IMR-90 (cell line): ENCODE data around the gene ISM1. TPM values are rescaled to one million over a fixed set of nuclear protein-coding genes. Genes with fewer than 3 reads are reported as not detected.
A peak's percentile ranks its signal among the peaks of the same experiment; 100 is the strongest.

Experiments used
- ATAC-seq: fragments of 200-7000 bp; cut with Tn5 transposase; 2 replicates; pipeline ENCODE4 v1.9.1; 2020; ENCODE audit warnings: low read depth, mild to moderate bottlenecking, moderate library complexity
- BruUV-seq: library from RNA; stranded (reverse); fragments of 400-500 nt; replicated peaks from 2 replicates; lab custom pipeline; 2021; lab: Mats Ljungman, UMichigan
- CTCF ChIA-PET: fragments of 300-600 bp; formaldehyde crosslinking; extraction: SDS; loops from one replicate; lab custom pipeline; 2021; ENCODE audit warnings: antibody characterized with exemption; lab: Yijun Ruan, JAX
- POLR2A ChIA-PET: fragments of 300-600 bp; sonication (Branson Sonifier 250); formaldehyde crosslinking; loops from one replicate; lab custom pipeline; 2022; ENCODE audit warnings: antibody characterized with exemption; ENCODE audit not compliant: unreplicated experiment; lab: Charles Lee
- DNase-seq: peaks from one replicate; pipeline ENCODE4 v3.0.0; 2013
- H2AFZ ChIP-seq: replicated peaks from 2 replicates; pipeline ENCODE3; 2013; ENCODE audit warnings: low read length, mild to moderate bottlenecking; ENCODE audit not compliant: poor library complexity
- H2AK5ac ChIP-seq: 2 replicates; pipeline ENCODE4 v1.6.1; 2013; ENCODE audit warnings: low read depth, low read length, inconsistent platforms
- H2AK9ac ChIP-seq: replicated peaks from 2 replicates; pipeline ENCODE3; 2013; ENCODE audit warnings: mild to moderate bottlenecking, low read depth, low read length, moderate library complexity; ENCODE audit not compliant: poor library complexity
- H2BK120ac ChIP-seq: 2 replicates; pipeline ENCODE4 v1.6.1; 2013; ENCODE audit warnings: low read depth, low read length, inconsistent platforms
- H2BK15ac ChIP-seq: 3 replicates; pipeline ENCODE4 v1.6.1; 2013; ENCODE audit warnings: low read depth, low read length, inconsistent platforms
- H2BK20ac ChIP-seq: 2 replicates; pipeline ENCODE4 v1.6.1; 2013; ENCODE audit warnings: low read depth, mild to moderate bottlenecking, inconsistent platforms, low read length, moderate library complexity
- H2BK5ac ChIP-seq: 2 replicates; pipeline ENCODE4 v1.6.1; 2013; ENCODE audit warnings: mild to moderate bottlenecking, low read depth, low read length, inconsistent platforms; ENCODE audit not compliant: poor library complexity, severe bottlenecking
- H3K14ac ChIP-seq: replicated peaks from 2 replicates; pipeline ENCODE4 v1.6.1; 2013; ENCODE audit warnings: low read depth, low read length, inconsistent platforms
- H3K18ac ChIP-seq: 2 replicates; pipeline ENCODE4 v1.6.1; 2013; ENCODE audit warnings: low read depth, low read length, control low read depth
- H3K23ac ChIP-seq: 2 replicates; pipeline ENCODE4 v1.6.1; 2013; ENCODE audit warnings: low read depth, low read length, inconsistent platforms
- H3K27ac ChIP-seq: 2 replicates; pipeline ENCODE4 v1.5.1; 2013; ENCODE audit warnings: mild to moderate bottlenecking, control low read depth, low read length; ENCODE audit not compliant: insufficient read depth
- H3K27me3 ChIP-seq: 2 replicates; pipeline ENCODE4 v1.6.1; 2013; ENCODE audit warnings: low read length; ENCODE audit not compliant: control insufficient read depth, insufficient read depth
- H3K36me3 ChIP-seq: 2 replicates; pipeline ENCODE4 v1.6.1; 2013; ENCODE audit warnings: low read length, mixed read lengths; ENCODE audit not compliant: control insufficient read depth, insufficient read depth
- H3K4ac ChIP-seq: 2 replicates; pipeline ENCODE4 v1.6.1; 2013; ENCODE audit warnings: low read depth, low read length, inconsistent platforms
- H3K4me1 ChIP-seq: 2 replicates; pipeline ENCODE4 v1.6.1; 2013; ENCODE audit warnings: low read length, mixed read lengths; ENCODE audit not compliant: control insufficient read depth, insufficient read depth
- H3K4me2 ChIP-seq: 2 replicates; pipeline ENCODE4 v1.6.1; 2013; ENCODE audit warnings: low read depth, mild to moderate bottlenecking, control low read depth, low read length, moderate library complexity
- H3K4me3 ChIP-seq: 2 replicates; pipeline ENCODE4 v1.5.1; 2013; ENCODE audit warnings: low read depth, mild to moderate bottlenecking, control low read depth, low read length, moderate library complexity; ENCODE audit not compliant: insufficient read depth
- H3K56ac ChIP-seq: 2 replicates; pipeline ENCODE4 v1.6.1; 2013; ENCODE audit warnings: low read length, inconsistent platforms; ENCODE audit not compliant: insufficient read depth; ENCODE audit errors: extremely low read depth
- H3K79me1 ChIP-seq, 2 experiments: 2 replicates each; pipeline ENCODE4 v1.6.1; 2013; ENCODE audit warnings: low read length in 2 of 2, inconsistent platforms in 1 of 2, low read depth in 1 of 2
- H3K9ac ChIP-seq: 2 replicates; pipeline ENCODE4 v1.6.1; 2013; ENCODE audit warnings: low read depth, low read length, control low read depth
- H3K9me1 ChIP-seq: 2 replicates; pipeline ENCODE4 v1.6.1; 2013; ENCODE audit warnings: low read length, inconsistent platforms; ENCODE audit not compliant: insufficient read depth
- H3K9me3 ChIP-seq: 2 replicates; pipeline ENCODE4 v1.6.1; 2013; ENCODE audit warnings: low read length; ENCODE audit not compliant: control insufficient read depth, insufficient read depth
- H4K20me1 ChIP-seq: 2 replicates; pipeline ENCODE4 v1.6.1; 2013; ENCODE audit warnings: low read length, inconsistent platforms; ENCODE audit not compliant: insufficient read depth
- H4K5ac ChIP-seq: 2 replicates; pipeline ENCODE4 v1.6.1; 2013; ENCODE audit warnings: mild to moderate bottlenecking, low read depth, low read length, control low read depth
- H4K8ac ChIP-seq, 2 experiments: 2 replicates each; pipeline ENCODE4 v1.6.1; 2013; ENCODE audit warnings: low read depth in 2 of 2, low read length in 2 of 2, control low read depth in 1 of 2, inconsistent platforms in 1 of 2
- H4K91ac ChIP-seq: 2 replicates; pipeline ENCODE4 v1.6.1; 2013; ENCODE audit warnings: low read depth, low read length, inconsistent platforms; ENCODE audit not compliant: insufficient read depth
- BHLHE40 ChIP-seq: fragments of 150-350 bp; IDR thresholded peaks from 2 replicates; pipeline ENCODE4 v1.6.1; 2016; ENCODE audit warnings: mild to moderate bottlenecking, low read depth, low read length
- CEBPB ChIP-seq: IDR thresholded peaks from 2 replicates; pipeline ENCODE4 v1.6.1; 2012; ENCODE audit warnings: low read depth, low read length, improper control_type of control experiment
- CHD1 ChIP-seq: IDR thresholded peaks from 2 replicates; pipeline ENCODE4 v1.6.1; 2012; ENCODE audit warnings: low read depth, low read length, improper control_type of control experiment
- ELK1 ChIP-seq: fragments of 150-350 bp; IDR thresholded peaks from 2 replicates; pipeline ENCODE4 v1.6.1; 2016; ENCODE audit warnings: low read depth, mild to moderate bottlenecking, low read length, moderate library complexity, borderline replicate concordance
- FOS ChIP-seq: fragments of 150-350 bp; IDR thresholded peaks from 2 replicates; pipeline ENCODE4 v1.6.1; 2016; ENCODE audit warnings: low read depth, low read length
- MAFK ChIP-seq: IDR thresholded peaks from 2 replicates; pipeline ENCODE4 v1.6.1; 2012; ENCODE audit warnings: low read depth, low read length, improper control_type of control experiment
- MAZ ChIP-seq: IDR thresholded peaks from 2 replicates; pipeline ENCODE4 v1.6.1; 2012; ENCODE audit warnings: low read depth, mild to moderate bottlenecking, low read length, improper control_type of control experiment, moderate library complexity, borderline replicate concordance
- MXI1 ChIP-seq: IDR thresholded peaks from 2 replicates; pipeline ENCODE4 v1.6.1; 2012; ENCODE audit warnings: low read depth, mild to moderate bottlenecking, low read length, moderate library complexity, borderline replicate concordance
- NFE2L2 ChIP-seq: fragments of 150-350 bp; IDR thresholded peaks from 2 replicates; pipeline ENCODE4 v1.6.1; 2016; ENCODE audit warnings: low read depth, mild to moderate bottlenecking, low read length
- POLR2A ChIP-seq: IDR thresholded peaks from 2 replicates; pipeline ENCODE4 v1.6.1; 2012; ENCODE audit warnings: mild to moderate bottlenecking, low read depth, low read length
- RAD21 ChIP-seq: IDR thresholded peaks from 2 replicates; pipeline ENCODE4 v1.6.1; 2012; ENCODE audit warnings: low read length, improper control_type of control experiment
- RCOR1 ChIP-seq: IDR thresholded peaks from 2 replicates; pipeline ENCODE4 v1.6.1; 2012; ENCODE audit warnings: mild to moderate bottlenecking, low read length, improper control_type of control experiment; ENCODE audit not compliant: insufficient replicate concordance
- RFX5 ChIP-seq: IDR thresholded peaks from 2 replicates; pipeline ENCODE4 v1.8.0; 2012; ENCODE audit warnings: low read depth, mild to moderate bottlenecking, low read length, moderate library complexity
- SMC3 ChIP-seq: fragments of 150-350 bp; IDR thresholded peaks from 2 replicates; pipeline ENCODE4 v1.6.1; 2016; ENCODE audit warnings: low read depth, mild to moderate bottlenecking, antibody characterized with exemption, low read length, moderate library complexity
- WGBS, 2 experiments: methylation state at CpG; one replicate each; pipeline versions ENCODE4 v1.1.5 to v1.1.7; 2013; ENCODE audit warnings: missing lambda C conversion rate in 2 of 2; ENCODE audit not compliant: insufficient read length in 1 of 2; ENCODE audit errors: extremely low coverage in 2 of 2; 5-methylcytosine and 5-hydroxymethylcytosine counted together
- dilution Hi-C: fragments of 300-500 bp; cut with HindIII; formaldehyde crosslinking; loops from one replicate; pipeline ENCODE4 v1.14.3; 2018; ENCODE audit warnings: low sequenced_read_pairs; ENCODE audit not compliant: unreplicated experiment
- in situ Hi-C: fragments of 300-500 bp; cut with MboI; formaldehyde crosslinking; loops from 3 replicates; pipeline ENCODE4 v1.14.3; 2019; ENCODE audit warnings: low sequenced_read_pairs, inconsistent platforms, mixed read lengths
- intact Hi-C: fragments of 100-400 bp; cut with micrococcal nuclease; formaldehyde crosslinking; loops from 2 replicates; pipeline ENCODE4 v1.10.0; 2022
- polyA plus RNA-seq, 3 experiments: library from polyadenylated mRNA; depleted of rRNA; stranded (reverse); fragments of >200 nt; gene quantifications; 2 replicates each; pipeline ENCODE4 v1.2.3, GENCODE V29; 2012; ENCODE audit warnings: low replicate concordance in 1 of 3
- total RNA-seq: library from RNA; depleted of rRNA; stranded (reverse); fragments of >200 nt; gene quantifications from 2 replicates; pipeline ENCODE4 v1.2.3, GENCODE V29; 2012
- TF ChIP-seq, protein P1 (sequence below): fragments of 150-350 bp; IDR thresholded peaks from 2 replicates; pipeline ENCODE4 v1.6.1; 2017; ENCODE audit warnings: mild to moderate bottlenecking, antibody characterized with exemption, low read length, low read depth
- TF ChIP-seq, protein P2 (sequence below): conservative IDR thresholded peaks from 2 replicates; pipeline ENCODE4 v1.5.1; 2012; ENCODE audit warnings: mild to moderate bottlenecking, low read depth, low read length, improper control_type of control experiment

ISM1 gene
- total and polyA plus RNA-seq, 2 of the 4 experiments (the other 2 are of a cell fraction), result not detected

- intact Hi-C loops (no loop called here), dilution Hi-C loops (no loop called here), in situ Hi-C loops (no loop called here)
- Histone ChIP-seq H3K14ac (no peak overlapping the region), H2BK5ac (no peak overlapping the region), H3K4ac (no peak overlapping the region), H2BK15ac (no peak overlapping the region), H3K18ac (no peak overlapping the region), H3K56ac (no peak overlapping the region), H3K9me1 (no peaks in the 10 kb centered on the region), H2AFZ (no peak overlapping the region), H4K5ac (no peak overlapping the region), H4K20me1 (no peaks in the 10 kb centered on the region), H2AK5ac (no peak overlapping the region), H3K4me3 (no peak overlapping the region), H3K36me3 (no peaks in the 10 kb centered on the region), H3K4me1 (peaks cover 2% of the 10 kb centered on the region; the same call in 1 of the 2 replicates), H4K91ac (no peak overlapping the region), H3K9ac (no peak overlapping the region), H2BK120ac (no peak overlapping the region), H3K4me2 (no peak overlapping the region), H3K9me3 (no peaks in the 10 kb centered on the region), H2AK9ac (no peak overlapping the region), H3K23ac (no peak overlapping the region), H3K27me3 (no peaks in the 10 kb centered on the region; the same call in 1 of the 2 replicates), H3K27ac (no peak overlapping the region), H2BK20ac (no peak overlapping the region), H4K8ac (no peak overlapping the region), H3K79me1 (no peaks in the 10 kb centered on the region)
- ChIA-PET POLR2A (no interaction called here), CTCF (interaction anchor here (1.0 kb wide), 1 partner anchor 9 kb away, joined by 3 read pairs; no protein-coding TSS in a partner anchor)
- TF ChIP-seq POLR2A, result no peak
- TF ChIP-seq, protein P1, sequence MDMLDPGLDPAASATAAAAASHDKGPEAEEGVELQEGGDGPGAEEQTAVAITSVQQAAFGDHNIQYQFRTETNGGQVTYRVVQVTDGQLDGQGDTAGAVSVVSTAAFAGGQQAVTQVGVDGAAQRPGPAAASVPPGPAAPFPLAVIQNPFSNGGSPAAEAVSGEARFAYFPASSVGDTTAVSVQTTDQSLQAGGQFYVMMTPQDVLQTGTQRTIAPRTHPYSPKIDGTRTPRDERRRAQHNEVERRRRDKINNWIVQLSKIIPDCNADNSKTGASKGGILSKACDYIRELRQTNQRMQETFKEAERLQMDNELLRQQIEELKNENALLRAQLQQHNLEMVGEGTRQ, result no peak
- no peak for TF ChIP-seq SMC3
- no peak for TF ChIP-seq RCOR1
- no peak for TF ChIP-seq FOS
- no peak for TF ChIP-seq RFX5
- no peak for TF ChIP-seq MXI1
- no peak for TF ChIP-seq MAZ
- TF ChIP-seq NFE2L2, result no peak
- TF ChIP-seq, protein P2, sequence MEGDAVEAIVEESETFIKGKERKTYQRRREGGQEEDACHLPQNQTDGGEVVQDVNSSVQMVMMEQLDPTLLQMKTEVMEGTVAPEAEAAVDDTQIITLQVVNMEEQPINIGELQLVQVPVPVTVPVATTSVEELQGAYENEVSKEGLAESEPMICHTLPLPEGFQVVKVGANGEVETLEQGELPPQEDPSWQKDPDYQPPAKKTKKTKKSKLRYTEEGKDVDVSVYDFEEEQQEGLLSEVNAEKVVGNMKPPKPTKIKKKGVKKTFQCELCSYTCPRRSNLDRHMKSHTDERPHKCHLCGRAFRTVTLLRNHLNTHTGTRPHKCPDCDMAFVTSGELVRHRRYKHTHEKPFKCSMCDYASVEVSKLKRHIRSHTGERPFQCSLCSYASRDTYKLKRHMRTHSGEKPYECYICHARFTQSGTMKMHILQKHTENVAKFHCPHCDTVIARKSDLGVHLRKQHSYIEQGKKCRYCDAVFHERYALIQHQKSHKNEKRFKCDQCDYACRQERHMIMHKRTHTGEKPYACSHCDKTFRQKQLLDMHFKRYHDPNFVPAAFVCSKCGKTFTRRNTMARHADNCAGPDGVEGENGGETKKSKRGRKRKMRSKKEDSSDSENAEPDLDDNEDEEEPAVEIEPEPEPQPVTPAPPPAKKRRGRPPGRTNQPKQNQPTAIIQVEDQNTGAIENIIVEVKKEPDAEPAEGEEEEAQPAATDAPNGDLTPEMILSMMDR, result no peak
- TF ChIP-seq ELK1, result no peak
- TF ChIP-seq BHLHE40, result no peak
- no peak for TF ChIP-seq CEBPB
- TF ChIP-seq RAD21, result no peak
- no peak for TF ChIP-seq CHD1
- no peak for TF ChIP-seq MAFK
- ATAC-seq (peak; percentile 17; the same call in 1 of the 2 replicates), DNase-seq (no peak)
- no TSS peak for BruUV-seq
- WGBS, 2 experiments, result no CpG with 5 or more reads among the region's 1 CpG
Measured at GRCh38 chr20:13331536-13331935, 110.5 kb downstream of the ISM1 start.
